ENCODE data around the gene EMCN. TPM values are rescaled to one million over a fixed set of nuclear protein-coding genes. Genes with fewer than 3 reads are reported as not detected.

EMCN gene
- total RNA-seq, 1 experiment from 2014 or later = not detected

DNA sequence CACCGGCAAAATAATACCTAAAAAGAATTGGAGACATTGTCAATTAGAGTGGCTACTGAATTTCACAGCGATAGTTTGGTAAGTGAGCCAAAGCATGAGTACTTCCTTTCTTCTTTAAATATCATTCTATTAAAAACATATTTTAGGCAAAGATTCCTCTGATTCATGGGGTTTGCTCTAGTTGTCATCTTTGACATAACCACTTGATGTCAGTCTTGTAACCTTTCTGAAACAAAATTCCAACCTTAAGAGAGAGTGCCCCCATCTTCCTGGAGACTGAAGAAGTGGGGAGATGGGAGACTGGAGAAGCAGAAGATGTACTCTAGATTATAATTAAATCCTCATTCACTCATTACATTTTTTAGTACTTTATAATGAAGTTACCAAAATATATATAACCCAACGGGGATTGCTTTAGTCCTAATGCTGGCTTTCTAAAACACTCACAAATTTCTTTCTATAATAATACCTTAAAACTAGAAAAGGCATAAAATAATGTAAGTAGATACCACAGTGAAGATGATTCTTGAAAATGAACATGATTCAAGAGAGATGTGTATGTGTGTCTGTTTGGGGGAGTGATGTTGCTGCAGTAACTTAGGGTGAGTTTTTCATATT, 96.4 kb downstream of the EMCN start:
- Histone ChIP-seq H3K4me3 (replicated peaks in 1 of 2; ENCODE audit: low read depth in 1 of 2, low read length in 2 of 2) (no peak overlapping the region), H3K27me3 (ENCODE audit: insufficient read depth, low read length) (no peaks in the 10 kb centered on the region), H3K9me2 (ENCODE audit: insufficient read depth) (no peaks in the 10 kb centered on the region; the same call in none of the 2 replicates), H4K20me1 (ENCODE audit: insufficient read depth) (no peaks in the 10 kb centered on the region), H3K9me3 (ENCODE audit: control insufficient read depth in 1 of 2, insufficient read depth in 1 of 2, low read depth in 1 of 2, low read length in 2 of 2) (no peaks in the 10 kb centered on the region), H2AFZ (ENCODE audit: low read depth, low read length, poor library complexity, severe bottlenecking) (peak overlapping the region; percentile 95), H3K4me2 (ENCODE audit: low read length) (peak overlapping the region; percentile 4; the same call in 1 of the 2 replicates), H3K36me3 (ENCODE audit: control insufficient read depth in 1 of 2, insufficient read depth in 2 of 2, low read length in 2 of 2) (no peaks in the 10 kb centered on the region), H3K79me2 (ENCODE audit: insufficient read depth, low read length) (no peaks in the 10 kb centered on the region), H3K27ac (ENCODE audit: low read depth, low read length) (no peak overlapping the region), H3K4me1 (ENCODE audit: control insufficient read depth in 1 of 2, insufficient read depth in 2 of 2, low read length in 2 of 2) (peaks cover 4 to 5% of the 10 kb centered on the region in 2 experiments; a peak in 2 of 4 replicates), H3K9ac (ENCODE audit: low read length) (no peak overlapping the region)
- ChIA-PET CTCF (no interaction called here), RAD21 (ENCODE audit: low non-redundant PET in 1 of 2, low total read pairs in 2 of 2, uncharacterized antibody in 2 of 2, unreplicated experiment in 2 of 2) (no interaction called here), POLR2A (no interaction called here)
- DNase-seq (ENCODE audit: low read depth, low spot score) = peak; percentile 51
- peak; percentile 85 for ATAC-seq
- no TSS peak for BruUV-seq (replicated peaks)
- TF ChIP-seq, protein P1, sequence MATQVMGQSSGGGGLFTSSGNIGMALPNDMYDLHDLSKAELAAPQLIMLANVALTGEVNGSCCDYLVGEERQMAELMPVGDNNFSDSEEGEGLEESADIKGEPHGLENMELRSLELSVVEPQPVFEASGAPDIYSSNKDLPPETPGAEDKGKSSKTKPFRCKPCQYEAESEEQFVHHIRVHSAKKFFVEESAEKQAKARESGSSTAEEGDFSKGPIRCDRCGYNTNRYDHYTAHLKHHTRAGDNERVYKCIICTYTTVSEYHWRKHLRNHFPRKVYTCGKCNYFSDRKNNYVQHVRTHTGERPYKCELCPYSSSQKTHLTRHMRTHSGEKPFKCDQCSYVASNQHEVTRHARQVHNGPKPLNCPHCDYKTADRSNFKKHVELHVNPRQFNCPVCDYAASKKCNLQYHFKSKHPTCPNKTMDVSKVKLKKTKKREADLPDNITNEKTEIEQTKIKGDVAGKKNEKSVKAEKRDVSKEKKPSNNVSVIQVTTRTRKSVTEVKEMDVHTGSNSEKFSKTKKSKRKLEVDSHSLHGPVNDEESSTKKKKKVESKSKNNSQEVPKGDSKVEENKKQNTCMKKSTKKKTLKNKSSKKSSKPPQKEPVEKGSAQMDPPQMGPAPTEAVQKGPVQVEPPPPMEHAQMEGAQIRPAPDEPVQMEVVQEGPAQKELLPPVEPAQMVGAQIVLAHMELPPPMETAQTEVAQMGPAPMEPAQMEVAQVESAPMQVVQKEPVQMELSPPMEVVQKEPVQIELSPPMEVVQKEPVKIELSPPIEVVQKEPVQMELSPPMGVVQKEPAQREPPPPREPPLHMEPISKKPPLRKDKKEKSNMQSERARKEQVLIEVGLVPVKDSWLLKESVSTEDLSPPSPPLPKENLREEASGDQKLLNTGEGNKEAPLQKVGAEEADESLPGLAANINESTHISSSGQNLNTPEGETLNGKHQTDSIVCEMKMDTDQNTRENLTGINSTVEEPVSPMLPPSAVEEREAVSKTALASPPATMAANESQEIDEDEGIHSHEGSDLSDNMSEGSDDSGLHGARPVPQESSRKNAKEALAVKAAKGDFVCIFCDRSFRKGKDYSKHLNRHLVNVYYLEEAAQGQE (IDR thresholded peaks at IDR 0.05; ENCODE audit: low read depth) = no peak
- TF ChIP-seq EZH2phosphoT487 (IDR thresholded peaks at IDR 0.05; ENCODE audit: borderline replicate concordance) (no peak), CBX3 (IDR thresholded peaks at IDR 0.05; ENCODE audit: low read depth) (0 out of 2 replicates have a peak, but pooled peaks have one; percentile 32), YY1 (IDR thresholded peaks at IDR 0.05; ENCODE audit: extremely low read depth, insufficient replicate concordance, low read depth, low read length) (no peak), ELF1 (IDR thresholded peaks at IDR 0.05; ENCODE audit: borderline replicate concordance, low read depth) (no peak), SRF (IDR thresholded peaks at IDR 0.05; ENCODE audit: low read depth) (no peak), JUND (IDR thresholded peaks at IDR 0.05) (no peak), ZNF274 (IDR thresholded peaks at IDR 0.05; ENCODE audit: low read depth, low read length) (no peak), TCF7L2 (IDR thresholded peaks at IDR 0.05; ENCODE audit: borderline replicate concordance, extremely low read depth, insufficient read depth, insufficient read length) (no peak), FOSL1 (IDR thresholded peaks at IDR 0.05; ENCODE audit: low read depth) (no peak), RAD21 (IDR thresholded peaks at IDR 0.05; ENCODE audit: low read depth) (peak; percentile 88), ATF3 (IDR thresholded peaks at IDR 0.05) (no peak), CTCF (IDR thresholded peaks at IDR 0.05 in 2 of 3, conservative IDR thresholded peaks at IDR 0.05 in 1 of 3; ENCODE audit: borderline replicate concordance in 1 of 3, insufficient read depth in 1 of 3, low read depth in 2 of 3, low read length in 2 of 3) (peak; percentile 51 to 80 (median 68)), SIN3A (IDR thresholded peaks at IDR 0.05; ENCODE audit: low read depth) (no peak)
- TF ChIP-seq, protein P2, sequence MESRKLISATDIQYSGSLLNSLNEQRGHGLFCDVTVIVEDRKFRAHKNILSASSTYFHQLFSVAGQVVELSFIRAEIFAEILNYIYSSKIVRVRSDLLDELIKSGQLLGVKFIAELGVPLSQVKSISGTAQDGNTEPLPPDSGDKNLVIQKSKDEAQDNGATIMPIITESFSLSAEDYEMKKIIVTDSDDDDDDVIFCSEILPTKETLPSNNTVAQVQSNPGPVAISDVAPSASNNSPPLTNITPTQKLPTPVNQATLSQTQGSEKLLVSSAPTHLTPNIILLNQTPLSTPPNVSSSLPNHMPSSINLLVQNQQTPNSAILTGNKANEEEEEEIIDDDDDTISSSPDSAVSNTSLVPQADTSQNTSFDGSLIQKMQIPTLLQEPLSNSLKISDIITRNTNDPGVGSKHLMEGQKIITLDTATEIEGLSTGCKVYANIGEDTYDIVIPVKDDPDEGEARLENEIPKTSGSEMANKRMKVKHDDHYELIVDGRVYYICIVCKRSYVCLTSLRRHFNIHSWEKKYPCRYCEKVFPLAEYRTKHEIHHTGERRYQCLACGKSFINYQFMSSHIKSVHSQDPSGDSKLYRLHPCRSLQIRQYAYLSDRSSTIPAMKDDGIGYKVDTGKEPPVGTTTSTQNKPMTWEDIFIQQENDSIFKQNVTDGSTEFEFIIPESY (IDR thresholded peaks at IDR 0.05; ENCODE audit: extremely low read depth, insufficient replicate concordance, low read length) = no peak
- TF ChIP-seq, protein P3, sequence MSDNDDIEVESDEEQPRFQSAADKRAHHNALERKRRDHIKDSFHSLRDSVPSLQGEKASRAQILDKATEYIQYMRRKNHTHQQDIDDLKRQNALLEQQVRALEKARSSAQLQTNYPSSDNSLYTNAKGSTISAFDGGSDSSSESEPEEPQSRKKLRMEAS (IDR thresholded peaks at IDR 0.05) = no peak
- intact Hi-C loops (cut with micrococcal nuclease) = loop anchor here (2.0 to 10.0 kb wide), 5 partner anchors 317 to 1841 kb away; no protein-coding TSS in a partner anchor

All from HCT116 (cell line).